NCI-H69 (cell line): ENCODE results near the gene PAPSS1.
"Not testable (repeated sequence)": the region's sequence is repeated elsewhere in the genome, so short reads cannot be mapped to it uniquely, and the experiment has no call there.

Source experiments
- DNase-seq: peaks from one replicate; lab custom pipeline; 2025; lab: John Stamatoyannopoulos, UW

The PAPSS1 gene

GRCh38 chr4:107726131-107726925 is 6.3 kb upstream of the PAPSS1 start:
- peak; percentile 67 for DNase-seq

DNA sequence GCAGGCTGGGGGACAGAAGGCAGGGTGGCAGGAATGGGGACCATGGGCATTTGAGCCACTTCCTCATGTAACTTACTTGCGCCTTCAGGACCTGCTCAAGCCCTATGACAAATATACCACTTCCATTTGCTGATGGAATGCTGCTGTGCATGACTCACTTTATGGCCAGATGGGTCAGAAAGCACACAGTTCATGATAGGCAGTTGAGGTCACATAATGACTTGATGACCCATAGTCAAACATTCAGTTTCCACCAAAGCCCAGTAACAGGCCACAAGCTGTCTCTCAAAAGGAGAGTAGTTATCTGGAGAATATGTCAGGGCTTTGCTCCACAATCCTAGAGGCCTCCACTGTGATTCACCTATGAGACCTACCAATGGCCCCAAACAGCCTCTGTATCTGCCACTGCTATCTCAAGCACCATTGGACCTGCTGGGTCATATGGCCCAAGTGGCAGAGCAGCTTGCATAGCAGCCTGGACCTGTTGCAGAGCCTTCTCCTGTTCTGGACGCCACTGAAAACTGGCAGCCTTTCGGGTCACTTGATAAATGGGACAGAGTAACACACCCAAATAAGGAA is 5.3 kb upstream of the PAPSS1 start:
- DNase-seq: no peak

GRCh38 chr4:107723331-107723730 is 3.3 kb upstream of the PAPSS1 start:
- not testable (repeated sequence) for DNase-seq

DNA sequence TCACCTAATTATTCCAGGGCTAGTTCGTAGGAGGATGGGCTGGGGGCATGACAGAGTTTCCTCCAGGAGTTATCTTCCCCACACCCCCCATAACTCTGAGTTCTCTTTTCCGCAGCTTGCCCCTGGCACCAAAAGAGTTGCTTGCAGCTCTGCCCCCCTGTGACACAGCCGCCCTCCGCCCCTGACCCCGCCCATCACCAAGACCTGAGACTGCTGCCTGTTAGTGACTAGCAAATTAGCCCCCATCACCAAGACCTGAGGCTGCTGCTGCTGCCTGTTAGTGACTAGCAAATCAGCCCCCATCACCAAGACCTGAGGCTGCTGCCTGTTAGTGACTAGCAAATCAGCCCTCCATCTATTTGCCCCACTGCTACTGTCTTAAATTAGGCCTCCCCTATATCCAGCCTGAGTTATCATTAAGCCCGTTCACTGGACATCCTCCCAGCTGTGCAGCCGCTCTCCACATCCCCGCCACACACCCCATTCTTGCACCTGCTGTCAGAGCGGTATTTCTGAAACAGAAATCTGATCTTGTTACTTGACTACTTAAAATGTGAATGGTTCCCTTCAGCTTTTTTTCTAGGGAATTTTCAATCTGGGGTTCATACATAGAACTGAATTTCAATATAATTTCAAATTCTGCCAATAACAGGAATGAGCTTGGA is 1.5 kb upstream of the PAPSS1 start:
- DNase-seq: peak; percentile 34

- DNase-seq: peak; percentile 74
These were observed 670 bp downstream of the PAPSS1 start for GRCh38 chr4:107719207-107719921.

DNA sequence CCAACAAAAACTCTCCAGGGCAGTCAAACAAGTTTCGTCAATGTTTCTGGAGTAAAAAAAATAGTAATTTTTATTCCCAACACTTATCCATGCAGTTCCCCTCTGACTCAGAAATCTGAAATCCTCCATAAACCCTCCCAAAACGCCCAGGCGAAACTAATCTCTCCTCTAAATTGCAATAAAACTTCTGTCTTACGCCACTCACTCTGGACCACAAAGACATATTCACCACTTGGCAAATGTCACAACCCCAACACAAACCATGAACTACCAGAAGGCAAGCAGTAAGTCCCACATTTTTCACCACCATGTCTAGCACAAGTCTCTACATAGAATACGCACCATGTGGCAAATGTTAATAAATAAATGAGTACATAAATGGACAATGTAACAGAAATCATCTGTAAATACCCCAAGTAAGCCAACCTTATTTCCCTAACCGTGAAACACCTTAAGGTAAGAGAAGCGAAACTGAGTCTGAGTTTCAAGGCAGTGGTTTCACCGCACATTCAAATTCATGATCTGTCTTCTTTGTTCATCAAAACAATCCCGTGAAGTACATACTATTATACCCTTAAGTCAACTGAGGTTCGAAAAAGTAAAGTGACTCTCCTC is 1.6 kb downstream of the PAPSS1 start:
- DNase-seq: no peak

DNA sequence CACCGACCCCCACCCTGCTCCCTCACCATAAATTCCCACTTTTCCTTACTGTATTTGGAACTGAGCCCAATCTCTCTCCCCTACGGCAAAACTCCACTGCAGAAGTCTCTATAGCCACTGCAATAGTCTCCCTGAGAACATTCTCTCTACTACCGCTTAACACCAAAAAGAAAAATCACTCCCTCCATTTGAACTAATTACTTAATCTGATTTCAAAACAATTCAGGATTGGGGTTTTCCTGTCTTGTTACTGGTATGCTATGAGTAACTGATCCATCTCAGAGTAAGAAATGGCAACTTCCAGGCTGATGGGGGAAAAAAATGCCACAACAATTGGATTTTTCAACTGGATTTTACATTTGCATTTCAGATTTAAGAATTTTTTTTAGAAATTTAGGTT is 5.8 kb downstream of the PAPSS1 start:
- no peak for DNase-seq

- DNase-seq: no peak
These were observed 7.8 kb downstream of the PAPSS1 start for GRCh38 chr4:107712236-107712635.

DNA sequence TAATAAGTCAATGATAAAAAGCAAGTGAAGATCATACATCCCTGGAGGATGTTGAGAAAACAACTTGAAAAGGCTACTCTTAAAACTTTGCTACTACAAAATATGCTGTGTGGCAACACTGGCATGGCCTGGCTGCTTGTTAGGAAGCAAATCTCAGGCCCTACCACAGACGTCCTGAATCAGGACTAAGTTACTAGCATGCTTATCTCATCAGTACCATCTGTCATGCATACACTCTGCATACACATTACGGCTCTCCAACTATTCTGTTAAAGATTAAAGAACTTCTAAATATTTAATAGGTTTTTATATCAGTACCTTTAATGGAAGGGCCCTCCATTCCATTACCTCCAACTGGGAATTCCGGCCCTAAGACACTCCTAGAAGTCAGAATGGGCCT is 8.2 kb downstream of the PAPSS1 start:
- DNase-seq: no peak

DNA sequence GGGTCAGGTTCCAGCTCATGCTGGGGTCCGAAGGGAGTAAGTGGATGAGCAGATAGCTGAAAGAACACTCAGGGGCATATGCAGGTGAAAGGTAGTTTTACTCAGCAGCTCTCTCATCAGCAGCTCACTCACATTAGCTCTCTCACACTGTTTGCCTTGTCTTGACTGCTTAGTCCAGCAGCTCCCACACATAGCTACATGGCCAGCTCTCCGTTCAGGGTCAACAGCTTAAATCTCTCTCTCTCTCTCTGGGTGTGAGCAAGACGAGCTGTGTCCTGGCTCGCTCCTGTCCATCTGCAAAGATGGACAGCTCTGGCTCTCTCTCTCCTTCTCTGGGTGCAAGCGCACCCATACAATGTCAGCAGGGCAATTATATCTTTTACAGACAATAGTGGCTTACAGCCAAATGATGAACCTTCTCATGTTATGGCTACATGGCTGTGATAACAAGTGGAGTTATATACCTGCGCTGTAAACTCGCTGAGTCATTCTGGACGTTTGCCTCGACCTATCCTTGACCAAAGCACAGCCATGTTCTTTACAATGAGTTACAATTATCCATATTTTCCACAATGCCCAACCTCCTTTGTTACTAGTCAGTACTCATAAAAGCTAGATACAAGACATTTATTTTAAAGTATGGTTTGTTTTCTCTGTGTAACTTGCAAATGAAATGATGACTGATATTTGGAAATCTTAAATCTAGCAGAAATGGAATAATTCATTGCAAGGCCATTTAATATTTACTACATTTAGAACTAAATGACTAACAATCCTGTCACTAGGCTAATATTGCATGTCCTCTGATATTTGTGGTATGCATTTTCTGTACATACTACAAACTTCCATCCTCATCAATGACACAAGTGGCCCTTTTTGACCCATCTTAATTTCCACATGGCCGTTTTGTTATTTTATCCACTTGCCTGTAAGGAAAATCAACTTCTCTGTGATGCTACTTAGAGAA is 9.3 kb downstream of the PAPSS1 start:
- DNase-seq: no peak

DNA sequence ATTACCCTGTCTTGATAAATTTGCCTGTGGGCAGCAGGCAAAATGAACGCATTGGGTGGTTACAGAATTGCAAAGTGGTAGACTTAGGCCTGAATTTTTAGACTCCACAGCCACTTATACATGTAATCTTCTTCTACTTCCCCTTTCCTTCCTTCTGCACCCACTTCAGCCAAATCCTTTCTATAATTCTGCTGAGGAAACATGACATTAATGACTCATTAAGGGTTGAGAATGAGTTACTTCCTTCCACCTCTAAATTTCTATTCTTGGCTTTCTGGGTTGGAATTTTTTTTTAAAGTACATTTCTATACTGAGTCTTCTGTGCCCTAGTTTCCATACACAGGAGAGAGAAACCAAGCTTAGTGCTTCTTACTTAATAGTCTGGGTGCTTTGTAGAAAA is 10.1 kb downstream of the PAPSS1 start:
- DNase-seq: no peak

GRCh38 chr4:107708225-107708624 is 11.8 kb downstream of the PAPSS1 start:
- DNase-seq: no peak

DNA sequence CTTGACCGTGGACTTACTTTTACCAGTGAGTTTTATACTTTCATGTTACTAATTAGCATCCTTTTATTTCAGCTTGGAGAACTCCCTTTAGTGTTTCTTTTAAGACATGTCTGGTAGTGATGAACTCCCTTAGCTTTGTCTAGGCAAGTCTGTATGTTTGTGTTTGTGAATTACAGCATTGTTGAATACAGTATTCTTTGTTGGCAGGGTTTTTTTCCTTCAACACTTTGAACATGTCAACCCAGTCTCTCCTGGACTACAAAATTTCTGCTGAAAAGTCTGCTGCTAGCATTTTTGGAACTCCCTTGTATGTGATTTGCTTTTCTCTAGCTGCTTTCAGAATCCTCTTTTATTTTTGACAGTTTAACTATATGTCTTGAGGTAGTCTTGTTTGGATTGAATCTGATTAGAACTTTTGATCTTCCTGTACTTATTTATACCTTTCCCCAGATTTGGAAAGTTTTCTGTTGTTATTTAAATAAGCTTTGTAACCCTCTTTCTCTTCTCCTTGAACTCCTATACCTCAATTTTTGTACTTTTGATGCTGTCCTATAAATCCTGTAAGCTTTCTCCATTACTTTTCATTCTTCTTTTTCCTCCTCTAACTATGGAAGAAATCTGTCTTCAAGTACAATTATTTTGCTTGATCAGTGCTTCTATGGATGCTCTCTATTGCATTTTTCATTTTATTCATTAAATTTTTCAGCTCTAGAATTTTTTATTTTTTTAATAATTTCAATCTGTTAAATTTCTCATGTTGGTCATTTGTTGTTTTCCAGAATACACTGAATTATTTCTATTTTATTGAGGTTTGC is 14.1 kb downstream of the PAPSS1 start:
- DNase-seq: no peak

DNA sequence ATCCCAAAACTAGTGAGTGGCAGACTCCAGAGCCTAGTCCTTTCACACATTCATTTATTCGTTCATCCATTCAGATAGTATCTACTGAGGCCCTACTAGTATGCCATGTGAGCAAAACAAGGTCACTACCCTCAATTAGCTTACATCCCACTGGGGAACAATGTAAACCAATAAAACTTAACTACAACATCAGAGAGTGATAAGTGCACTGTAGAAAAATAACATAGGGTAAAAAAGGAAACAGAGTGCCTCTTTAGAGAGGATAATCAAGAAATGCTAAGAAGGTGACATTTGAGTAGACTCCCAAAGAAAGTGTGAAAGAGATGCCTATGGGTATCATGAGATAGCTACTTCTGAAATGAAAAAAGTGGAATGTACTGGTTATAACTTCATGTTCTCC is 18.5 kb downstream of the PAPSS1 start:
- DNase-seq: peak; percentile 6

- DNase-seq: no peak
These were observed 20.4 kb downstream of the PAPSS1 start for GRCh38 chr4:107699466-107700206.

GRCh38 chr4:107696187-107696586 is 23.8 kb downstream of the PAPSS1 start:
- not testable (repeated sequence) for DNase-seq

DNA sequence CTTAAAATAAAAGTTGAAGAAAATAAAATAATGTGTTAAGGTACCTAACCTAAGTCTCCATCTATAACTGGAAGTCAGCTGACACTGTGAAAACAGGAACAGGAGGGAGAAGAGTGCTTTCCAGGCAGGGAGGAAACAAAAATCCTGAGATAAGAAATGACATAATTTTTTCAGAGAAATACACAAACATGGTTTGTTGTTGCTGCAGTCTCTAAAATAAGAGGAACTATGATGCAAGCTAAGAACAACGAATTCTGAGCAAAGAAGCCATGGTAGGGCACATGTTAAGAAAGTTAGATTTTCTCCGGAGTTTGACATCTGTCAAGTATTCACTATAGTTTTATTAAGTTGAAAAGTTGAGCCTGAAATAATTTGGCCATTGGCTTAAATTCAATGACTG is 26.9 kb downstream of the PAPSS1 start:
- DNase-seq: no peak

- DNase-seq: no peak
These were observed 27.8 kb downstream of the PAPSS1 start for GRCh38 chr4:107692202-107692601.

DNA sequence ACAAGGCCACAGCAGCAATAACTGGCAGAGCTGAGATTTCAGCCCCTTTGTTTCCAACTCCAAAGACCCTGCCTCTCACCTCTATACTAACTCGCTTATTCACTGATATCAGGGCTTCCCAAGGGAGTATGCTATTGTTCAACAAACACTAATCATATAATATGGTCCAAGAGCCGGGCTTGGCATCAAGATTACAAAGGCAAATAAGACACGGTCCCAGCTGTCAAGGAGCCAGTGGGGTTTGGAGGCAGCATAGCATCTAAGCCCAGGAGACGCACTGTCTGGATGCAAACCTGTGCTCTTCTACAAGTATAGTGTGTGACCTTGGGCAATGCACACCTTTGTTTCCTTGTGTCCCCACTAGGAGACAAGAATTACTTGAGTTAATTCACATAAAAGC is 28.7 kb downstream of the PAPSS1 start:
- peak; percentile 88 for DNase-seq
